ENCODE data around the gene OR5AN1.

The OR5AN1 gene

DNA sequence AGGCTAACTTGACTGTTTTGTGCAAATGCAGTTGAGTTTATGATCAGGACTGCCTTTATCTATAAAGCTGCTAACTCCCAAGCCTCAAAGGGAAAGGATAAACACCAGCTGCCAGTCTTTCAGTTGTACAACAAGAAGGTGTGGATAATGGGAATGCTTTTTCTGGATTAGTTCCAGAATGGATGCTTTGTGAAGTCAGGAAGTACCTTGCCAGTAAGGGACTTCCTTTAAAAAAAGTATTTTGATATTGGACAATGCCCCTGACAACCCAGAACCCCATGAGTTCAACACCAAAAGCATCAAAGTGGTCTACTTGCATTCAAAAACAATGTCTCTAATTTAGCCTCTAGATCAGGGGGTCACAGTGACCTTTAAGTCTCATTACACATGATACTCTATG lies 35.5 kb downstream of the OR5AN1 start:
- no peak for DNase-seq
- Histone ChIP-seq H3K4me3 (ENCODE audit: low read depth, low read length) (no peak overlapping the region), H3K9me3 (ENCODE audit: severe bottlenecking) (no peaks in the 10 kb centered on the region), H3K27me3 (ENCODE audit: insufficient read depth, low read depth, severe bottlenecking) (peaks cover 30% of the 10 kb centered on the region), H3K27ac (no peak overlapping the region), H3K36me3 (no peaks in the 10 kb centered on the region)
- TF ChIP-seq, protein P1, sequence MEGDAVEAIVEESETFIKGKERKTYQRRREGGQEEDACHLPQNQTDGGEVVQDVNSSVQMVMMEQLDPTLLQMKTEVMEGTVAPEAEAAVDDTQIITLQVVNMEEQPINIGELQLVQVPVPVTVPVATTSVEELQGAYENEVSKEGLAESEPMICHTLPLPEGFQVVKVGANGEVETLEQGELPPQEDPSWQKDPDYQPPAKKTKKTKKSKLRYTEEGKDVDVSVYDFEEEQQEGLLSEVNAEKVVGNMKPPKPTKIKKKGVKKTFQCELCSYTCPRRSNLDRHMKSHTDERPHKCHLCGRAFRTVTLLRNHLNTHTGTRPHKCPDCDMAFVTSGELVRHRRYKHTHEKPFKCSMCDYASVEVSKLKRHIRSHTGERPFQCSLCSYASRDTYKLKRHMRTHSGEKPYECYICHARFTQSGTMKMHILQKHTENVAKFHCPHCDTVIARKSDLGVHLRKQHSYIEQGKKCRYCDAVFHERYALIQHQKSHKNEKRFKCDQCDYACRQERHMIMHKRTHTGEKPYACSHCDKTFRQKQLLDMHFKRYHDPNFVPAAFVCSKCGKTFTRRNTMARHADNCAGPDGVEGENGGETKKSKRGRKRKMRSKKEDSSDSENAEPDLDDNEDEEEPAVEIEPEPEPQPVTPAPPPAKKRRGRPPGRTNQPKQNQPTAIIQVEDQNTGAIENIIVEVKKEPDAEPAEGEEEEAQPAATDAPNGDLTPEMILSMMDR (IDR thresholded peaks at IDR 0.05; ENCODE audit: low read depth, low read length) = no peak

DNA sequence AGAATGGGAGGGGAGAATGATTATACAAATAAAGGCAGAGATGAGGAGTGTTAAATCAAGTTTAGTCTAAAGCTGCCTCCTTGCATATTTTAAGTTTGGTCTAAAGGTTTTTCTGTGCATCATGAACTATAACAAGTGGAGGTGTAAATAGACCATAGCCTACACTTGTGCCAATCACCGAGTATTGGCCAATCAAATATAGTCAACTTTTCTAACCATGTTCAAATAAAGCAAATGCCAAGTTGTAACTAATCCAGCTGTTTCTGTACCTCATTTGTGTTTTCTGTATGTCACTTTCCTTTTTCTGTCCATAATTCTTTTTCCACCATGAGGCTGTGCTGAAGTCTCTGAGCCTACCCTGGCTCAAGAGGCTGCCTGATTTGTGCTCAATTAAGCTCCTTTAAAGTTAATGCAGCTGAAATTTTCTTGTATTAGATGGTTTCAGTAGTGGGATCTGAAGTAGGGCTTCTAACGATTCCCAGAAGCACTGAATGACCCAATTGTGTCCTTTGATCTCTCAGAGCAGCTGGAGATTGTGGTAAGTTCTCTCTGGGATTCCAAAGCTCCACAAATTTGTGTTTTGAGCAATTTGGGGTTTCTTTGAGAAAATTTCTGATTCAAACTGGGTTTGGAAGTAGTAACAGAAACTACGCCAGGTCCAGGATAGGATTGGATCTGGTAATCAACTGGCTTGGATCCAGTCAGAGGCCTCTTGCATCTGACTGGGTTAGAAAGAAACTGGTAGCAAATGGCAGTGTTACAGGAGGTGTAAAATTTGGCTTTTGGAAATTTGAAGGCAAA lies 42.0 kb downstream of the OR5AN1 start:
- TF ChIP-seq, protein P1 (IDR thresholded peaks at IDR 0.05; ENCODE audit: low read depth, low read length) = no peak
- H3K4me3 ChIP-seq (ENCODE audit: low read depth, low read length) = no peak overlapping the region
- H3K27ac ChIP-seq = no peak overlapping the region
- no peak for DNase-seq
- H3K9me3 ChIP-seq (ENCODE audit: severe bottlenecking) = peaks cover 13% of the 10 kb centered on the region
- H3K27me3 ChIP-seq (ENCODE audit: insufficient read depth, low read depth, severe bottlenecking) = peaks cover 25% of the 10 kb centered on the region
- H3K36me3 ChIP-seq = no peaks in the 10 kb centered on the region

DNA sequence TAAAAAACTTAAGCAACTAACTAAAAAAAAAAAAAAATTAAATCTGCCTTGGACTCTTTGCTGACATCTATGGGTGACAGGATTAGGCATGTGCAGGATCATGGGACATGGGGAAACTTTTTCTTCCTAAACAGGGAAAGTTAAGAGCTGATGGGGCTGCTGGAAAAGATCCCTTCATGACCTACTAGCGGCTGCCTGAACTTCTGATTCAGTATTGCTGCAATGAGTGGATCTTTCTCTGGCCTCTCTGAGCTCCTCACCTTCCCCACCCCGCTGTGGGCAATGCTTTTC lies 42.5 kb downstream of the OR5AN1 start:
- Histone ChIP-seq H3K4me3 (ENCODE audit: low read depth, low read length) (no peak overlapping the region), H3K27ac (no peak overlapping the region), H3K27me3 (ENCODE audit: insufficient read depth, low read depth, severe bottlenecking) (peaks cover 22% of the 10 kb centered on the region), H3K36me3 (no peaks in the 10 kb centered on the region), H3K9me3 (ENCODE audit: severe bottlenecking) (peaks cover 13% of the 10 kb centered on the region)
- no peak for DNase-seq
- TF ChIP-seq, protein P1 (IDR thresholded peaks at IDR 0.05; ENCODE audit: low read depth, low read length) = no peak

DNA sequence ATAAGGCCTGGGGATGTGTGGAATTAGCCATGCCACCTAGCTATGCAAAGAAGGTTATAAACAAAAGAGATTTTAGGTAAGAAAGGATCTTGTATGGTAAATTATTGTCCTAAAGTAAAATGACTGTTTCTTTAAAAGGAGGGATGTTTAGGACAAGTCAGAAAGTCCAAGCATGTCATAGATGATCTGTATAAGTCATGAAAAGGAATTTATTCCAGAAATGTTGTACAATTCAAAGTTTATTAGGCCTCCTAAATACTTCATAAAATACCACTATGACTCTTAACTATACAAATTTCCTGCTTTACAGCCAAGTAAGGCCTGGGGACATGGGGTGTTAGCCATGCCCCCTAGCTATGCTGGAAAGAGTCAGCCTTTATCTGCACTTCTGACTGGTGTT lies 44.9 kb downstream of the OR5AN1 start:
- TF ChIP-seq, protein P1 (IDR thresholded peaks at IDR 0.05; ENCODE audit: low read depth, low read length) = no peak
- DNase-seq = no peak
- peaks cover 13% of the 10 kb centered on the region for H3K9me3 ChIP-seq (ENCODE audit: severe bottlenecking)

DNA sequence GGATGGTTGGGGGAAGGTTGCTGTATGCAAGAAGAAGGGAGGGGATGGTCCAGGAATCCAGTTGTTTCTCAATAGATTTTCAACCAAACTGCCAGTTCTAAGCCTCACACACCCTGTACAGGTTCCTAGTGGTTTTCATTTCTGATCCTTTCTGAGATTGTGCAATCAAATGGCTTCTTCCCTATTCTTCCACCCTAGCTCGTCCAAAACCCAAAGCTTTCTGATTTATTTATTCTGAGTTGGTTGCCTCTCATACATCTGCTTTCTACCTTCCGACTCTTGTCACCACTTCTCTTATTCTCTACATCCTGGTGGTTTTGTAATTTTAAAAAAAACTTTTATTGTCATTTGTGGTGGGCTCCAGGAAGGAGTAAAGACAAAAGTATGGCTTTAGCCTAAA lies 55.0 kb downstream of the OR5AN1 start:
- Histone ChIP-seq H3K27me3 (ENCODE audit: insufficient read depth, low read depth, severe bottlenecking) (peaks cover 21% of the 10 kb centered on the region), H3K36me3 (no peaks in the 10 kb centered on the region), H3K9me3 (ENCODE audit: severe bottlenecking) (no peaks in the 10 kb centered on the region), H3K4me3 (ENCODE audit: low read depth, low read length) (no peak overlapping the region), H3K27ac (no peak overlapping the region)
- TF ChIP-seq, protein P1 (IDR thresholded peaks at IDR 0.05; ENCODE audit: low read depth, low read length) = no peak
- DNase-seq = no peak

More for the DNA sequence above, 44.9 kb downstream of the OR5AN1 start:
- Histone ChIP-seq H3K27me3 (ENCODE audit: insufficient read depth, low read depth, severe bottlenecking) (peaks cover 6% of the 10 kb centered on the region), H3K27ac (no peak overlapping the region), H3K4me3 (ENCODE audit: low read depth, low read length) (no peak overlapping the region), H3K36me3 (no peaks in the 10 kb centered on the region)

DNA sequence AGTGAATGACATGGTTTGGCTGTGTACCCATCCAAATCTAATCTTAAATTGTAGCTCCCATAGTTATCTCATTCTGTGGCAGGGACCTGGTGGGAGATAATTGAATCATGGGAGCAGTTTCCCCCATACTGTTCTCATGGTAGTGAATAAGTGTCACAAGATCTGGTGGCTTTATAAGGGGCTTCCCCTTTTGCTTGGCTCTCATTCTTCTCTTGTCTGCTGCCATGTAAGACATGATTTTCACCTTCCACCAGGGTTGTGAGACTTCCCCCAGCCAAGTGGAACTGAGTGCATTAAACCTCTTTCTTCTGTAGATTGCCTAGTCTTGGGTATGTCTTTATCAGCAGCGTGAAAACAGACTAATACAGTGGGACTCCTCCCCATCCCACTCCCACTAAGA lies 56.4 kb downstream of the OR5AN1 start:
- Histone ChIP-seq H3K27ac (no peak overlapping the region), H3K4me3 (ENCODE audit: low read depth, low read length) (no peak overlapping the region), H3K36me3 (no peaks in the 10 kb centered on the region), H3K9me3 (ENCODE audit: severe bottlenecking) (no peaks in the 10 kb centered on the region), H3K27me3 (ENCODE audit: insufficient read depth, low read depth, severe bottlenecking) (peaks cover 12% of the 10 kb centered on the region)
- TF ChIP-seq, protein P1 (IDR thresholded peaks at IDR 0.05; ENCODE audit: low read depth, low read length) = no peak
- no peak for DNase-seq

Measured in WERI-Rb-1 (cell line).